Measurements from ENCODE around the gene ARHGEF11.
"Not testable (repeated sequence)": the region's sequence is repeated elsewhere in the genome, so short reads cannot be mapped to it uniquely, and the experiment has no call there.

ARHGEF11 gene

DNA sequence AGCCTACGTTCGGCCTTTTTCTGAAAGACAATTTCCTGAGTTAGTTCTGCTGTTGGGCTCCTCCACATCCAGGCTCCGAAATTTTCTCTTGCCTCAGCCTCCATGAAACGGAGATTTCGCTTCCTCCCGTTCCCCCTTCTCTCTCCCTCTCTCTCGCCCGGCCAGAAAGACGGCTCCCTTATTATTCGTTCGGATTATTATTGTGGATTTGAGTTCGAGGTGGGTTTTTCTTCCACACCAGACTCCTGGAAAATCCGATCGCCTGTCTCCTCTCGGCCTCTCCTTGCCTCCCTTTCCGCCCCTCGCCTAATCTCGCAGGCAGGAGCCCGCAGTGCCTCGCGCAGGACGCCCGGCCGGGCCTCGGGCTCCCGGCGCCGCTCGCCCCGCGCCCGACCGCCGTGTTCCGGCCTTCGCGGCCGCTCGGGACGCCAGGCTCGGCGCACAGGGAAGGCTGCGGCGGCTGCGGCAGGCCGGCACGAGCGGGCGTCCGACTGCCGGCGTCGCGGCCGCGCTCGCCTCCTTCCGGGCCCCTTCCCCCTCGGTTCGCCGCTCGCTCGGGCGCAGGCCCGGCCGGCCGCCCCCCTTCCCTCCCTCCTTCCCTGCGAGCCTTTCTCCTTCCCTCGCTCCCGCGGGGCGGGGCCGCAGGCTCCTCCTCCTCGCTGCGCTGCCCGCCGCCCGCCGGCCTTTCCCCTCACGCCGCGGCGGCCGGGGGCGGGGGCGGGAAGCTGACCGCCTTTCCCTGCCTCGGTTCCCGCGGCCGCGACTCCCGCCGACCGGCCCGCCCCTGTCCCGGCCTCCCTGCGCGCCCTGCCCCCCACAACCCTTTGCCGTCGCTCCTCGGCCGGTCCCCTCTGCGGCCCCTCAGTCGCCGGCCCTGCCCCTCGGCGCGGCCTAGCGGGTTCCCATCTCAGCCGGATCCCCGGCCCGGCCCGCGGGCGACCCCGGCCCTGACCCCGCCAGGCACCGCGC is at the start of gene ARHGEF11:
TSS of gene ARHGEF11 (minus strand) at position 493 of the 969 bp plus-strand sequence. CDS start 1,412 bp downstream, outside the sequence.
- DNase-seq (ENCODE audit: low read depth in 2 of 2): no peak

DNA sequence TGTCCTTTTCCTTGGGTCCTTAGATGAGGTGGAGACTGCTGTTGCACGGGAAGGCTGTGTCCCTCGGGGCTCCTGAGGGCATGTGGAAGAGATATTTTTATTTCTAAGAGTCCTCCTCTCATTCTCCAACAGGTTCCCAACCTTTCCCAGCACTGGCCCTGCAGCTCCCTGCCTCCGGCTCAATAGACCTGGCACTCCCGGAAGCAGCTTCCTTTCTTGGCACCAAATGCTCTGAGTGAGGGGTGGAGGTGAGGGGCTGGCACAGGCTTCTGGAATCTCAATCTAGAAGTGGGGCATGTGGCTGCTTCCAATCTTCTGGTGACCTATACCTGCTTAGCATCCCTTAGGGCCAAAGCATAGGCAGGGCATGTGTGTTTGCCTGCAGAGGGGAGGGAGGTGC is 49.5 kb upstream of the ARHGEF11 start:
- no peak for DNase-seq (ENCODE audit: low read depth in 2 of 2)

DNA sequence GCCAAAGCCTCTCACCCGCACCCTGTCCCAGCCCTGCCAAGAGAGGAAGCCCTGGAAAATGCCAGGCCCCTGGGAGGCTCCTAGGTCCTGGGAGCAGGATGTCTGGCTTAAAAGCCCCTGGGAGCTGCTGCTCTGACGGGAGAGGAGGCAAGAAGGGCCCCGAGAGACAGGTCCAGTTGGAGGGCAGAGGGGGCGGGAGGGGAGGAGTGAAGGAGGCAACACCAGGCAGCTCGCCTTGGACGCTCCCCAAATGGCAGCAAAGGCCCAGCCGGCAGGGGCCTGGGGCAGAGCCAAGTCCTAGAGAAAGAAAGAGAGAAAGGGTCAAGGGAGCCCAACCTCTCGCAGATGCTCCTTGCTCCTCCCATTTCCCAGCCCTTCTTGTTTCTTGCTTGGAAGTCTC is 47.3 kb upstream of the ARHGEF11 start:
- no peak for DNase-seq (ENCODE audit: low read depth in 2 of 2)

GRCh38 chr1:157091668-157092273 is 46.2 kb upstream of the ARHGEF11 start:
- no peak for DNase-seq (ENCODE audit: low read depth in 2 of 2)

GRCh38 chr1:157091186-157091585 is 45.6 kb upstream of the ARHGEF11 start:
- no peak for DNase-seq (ENCODE audit: low read depth in 2 of 2)

- DNase-seq (ENCODE audit: low read depth in 2 of 2): no peak
These were observed 45.2 kb upstream of the ARHGEF11 start for GRCh38 chr1:157090771-157091170.

DNA sequence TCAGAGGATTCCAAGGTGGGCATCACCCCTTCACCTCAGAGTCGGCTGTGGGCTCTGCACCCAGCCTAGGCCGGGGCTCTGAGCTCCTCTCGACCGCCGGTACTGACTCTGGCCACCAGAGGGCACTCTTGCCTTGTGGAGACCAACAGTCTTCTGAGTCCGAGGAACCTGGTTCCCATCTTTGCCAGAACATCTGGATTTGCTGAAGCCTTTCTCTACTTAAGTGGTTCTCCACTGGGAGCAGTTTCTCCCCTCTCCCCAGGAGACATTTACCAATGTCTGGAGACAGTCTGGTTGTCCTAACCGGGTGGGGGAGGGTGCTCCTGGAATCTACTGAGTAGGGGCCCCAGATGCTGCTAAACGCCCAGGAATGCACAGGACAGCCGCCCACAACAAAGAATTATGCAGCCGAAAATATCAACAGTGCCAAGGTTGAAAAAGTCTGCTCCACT is 44.7 kb upstream of the ARHGEF11 start:
- DNase-seq (ENCODE audit: low read depth in 2 of 2): peak; percentile 53 to 61

GRCh38 chr1:157089789-157090188 is 44.2 kb upstream of the ARHGEF11 start:
- no peak for DNase-seq (ENCODE audit: low read depth in 2 of 2)

GRCh38 chr1:157088607-157089006 is 43.1 kb upstream of the ARHGEF11 start:
- no peak for DNase-seq (ENCODE audit: low read depth in 2 of 2)

- no peak for DNase-seq (ENCODE audit: low read depth in 2 of 2)
These were observed 41.5 kb upstream of the ARHGEF11 start for GRCh38 chr1:157087030-157087429.

DNA sequence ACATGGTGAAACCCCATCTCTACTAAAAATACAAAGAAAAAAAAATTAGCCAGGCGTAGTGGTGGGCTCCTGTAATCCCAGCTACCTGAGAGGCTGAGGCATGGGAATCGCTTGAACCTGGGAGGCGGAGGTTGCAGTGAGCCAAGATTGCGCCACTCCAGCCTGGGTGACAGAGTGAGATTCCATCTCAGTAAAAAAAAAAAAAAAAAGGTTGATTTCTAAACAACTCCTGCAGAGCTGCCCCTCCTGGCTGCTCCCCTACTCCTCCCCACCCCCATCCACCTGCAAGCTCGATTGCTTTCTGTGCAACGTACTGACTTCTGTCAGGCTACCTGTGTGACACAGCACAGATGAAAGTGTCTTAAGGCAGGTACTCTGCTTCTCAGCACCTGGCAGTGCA is 40.8 kb upstream of the ARHGEF11 start:
- no peak for DNase-seq (ENCODE audit: low read depth in 2 of 2)

GRCh38 chr1:157085421-157085820 is 39.9 kb upstream of the ARHGEF11 start:
- DNase-seq (ENCODE audit: low read depth in 2 of 2): no peak

- DNase-seq (ENCODE audit: low read depth in 2 of 2): no peak
These were observed 39.2 kb upstream of the ARHGEF11 start for GRCh38 chr1:157084720-157085119.

- no peak for DNase-seq (ENCODE audit: low read depth in 2 of 2)
These were observed 36.2 kb upstream of the ARHGEF11 start for GRCh38 chr1:157081707-157082106.

- no peak for DNase-seq (ENCODE audit: low read depth in 2 of 2)
These were observed 35.2 kb upstream of the ARHGEF11 start for GRCh38 chr1:157080714-157081113.

GRCh38 chr1:157077394-157077793 is 31.9 kb upstream of the ARHGEF11 start:
- no peak for DNase-seq (ENCODE audit: low read depth in 2 of 2)

- no peak for DNase-seq (ENCODE audit: low read depth in 2 of 2)
These were observed 28.6 kb upstream of the ARHGEF11 start for GRCh38 chr1:157073944-157074685.

GRCh38 chr1:157069601-157070000 is 24.1 kb upstream of the ARHGEF11 start:
- no peak for DNase-seq (ENCODE audit: low read depth in 2 of 2)

GRCh38 chr1:157059241-157059640 is 13.7 kb upstream of the ARHGEF11 start:
- not testable (repeated sequence) for DNase-seq (ENCODE audit: low read depth in 2 of 2)

- no peak for DNase-seq (ENCODE audit: low read depth in 2 of 2)
These were observed 10.7 kb upstream of the ARHGEF11 start for GRCh38 chr1:157056269-157056668.

DNA sequence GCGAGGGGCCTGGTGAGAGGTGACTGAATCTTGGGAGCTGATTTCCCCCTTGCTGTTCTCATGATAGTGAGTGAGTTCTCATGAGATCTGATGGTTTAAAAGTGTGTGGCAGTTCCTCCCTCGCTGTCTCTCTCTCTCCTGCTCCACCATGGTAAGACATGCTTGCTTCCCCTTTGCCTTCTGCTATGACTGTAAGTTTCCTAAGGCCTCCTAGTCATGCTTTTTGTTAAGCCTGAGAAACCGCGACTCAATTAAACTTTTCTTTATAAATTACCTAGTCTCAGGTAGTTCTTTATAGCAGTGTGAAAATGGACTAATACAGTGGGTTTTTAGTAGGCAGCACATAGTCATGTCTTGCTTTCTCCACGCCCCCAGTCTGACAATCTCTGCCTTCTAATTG is 10.2 kb upstream of the ARHGEF11 start:
- DNase-seq (ENCODE audit: low read depth in 2 of 2): not testable (repeated sequence)

- no peak for DNase-seq (ENCODE audit: low read depth in 2 of 2)
These were observed 5.3 kb upstream of the ARHGEF11 start for GRCh38 chr1:157050836-157051235.

All from stimulated activated CD8-positive, alpha-beta memory T cell treated with anti-CD3 and anti-CD28 coated beads, Interleukin-15, amount 100 ng/mL, for 4 hours (primary cell).